SH-SY5Y (cell line): ENCODE measurements around the gene UNC13B.

Experiments used
- GATA2 ChIP-seq: IDR thresholded peaks from 2 replicates; pipeline ENCODE4 v1.6.1; 2011; ENCODE audit warnings: mild to moderate bottlenecking, low read depth, low read length
- GATA3 ChIP-seq: IDR thresholded peaks from 2 replicates; pipeline ENCODE4 v1.6.1; 2011; ENCODE audit warnings: low read depth, mild to moderate bottlenecking, low read length, moderate library complexity

UNC13B gene

DNA sequence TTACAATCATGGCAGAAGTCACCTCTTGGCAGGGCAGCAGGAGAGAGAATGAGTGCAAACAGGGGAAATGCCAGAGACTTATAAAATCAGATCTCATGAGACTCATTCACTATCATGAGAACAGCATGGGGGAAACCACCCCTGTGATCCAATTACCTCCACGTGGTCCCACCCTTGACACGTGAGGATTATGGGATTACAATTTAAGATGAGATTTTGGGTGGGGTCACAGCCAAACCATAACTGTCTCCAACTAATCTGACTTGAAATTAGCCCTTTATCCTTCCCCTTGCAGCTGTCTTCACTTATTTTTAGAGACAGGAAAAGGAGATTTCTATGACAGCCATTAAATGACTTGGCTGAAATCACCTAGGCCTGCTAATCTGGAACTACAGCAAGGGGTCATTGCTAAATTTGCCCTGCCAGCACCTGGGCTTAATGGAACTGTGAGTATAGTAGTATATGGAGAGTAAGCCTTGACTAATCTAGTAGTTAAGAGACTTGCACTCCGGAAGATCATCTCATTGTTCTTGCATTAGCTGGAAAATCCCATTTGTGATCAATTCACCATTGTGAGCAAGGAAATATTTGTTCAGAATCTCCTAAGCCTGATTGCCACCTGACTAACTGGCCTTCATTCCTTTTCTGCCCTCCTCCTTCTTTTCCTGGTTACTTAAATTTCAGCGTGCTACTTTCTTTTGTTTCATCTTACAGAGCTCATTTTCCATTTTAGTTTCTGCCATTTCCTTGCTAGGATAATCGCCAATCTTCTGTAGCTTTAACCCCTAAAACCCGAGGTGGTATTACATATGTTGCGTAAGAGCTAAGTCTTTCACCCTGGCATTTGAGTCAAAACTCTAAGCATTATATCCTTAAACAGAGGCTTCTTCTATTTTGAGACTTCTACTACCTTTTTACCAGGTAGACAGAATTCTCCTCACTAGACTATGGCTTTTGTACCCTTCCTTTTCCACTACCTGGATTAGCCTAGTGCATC is 262.8 kb downstream of the UNC13B start:
- no peak for TF ChIP-seq GATA3
- TF ChIP-seq GATA2: no peak

DNA sequence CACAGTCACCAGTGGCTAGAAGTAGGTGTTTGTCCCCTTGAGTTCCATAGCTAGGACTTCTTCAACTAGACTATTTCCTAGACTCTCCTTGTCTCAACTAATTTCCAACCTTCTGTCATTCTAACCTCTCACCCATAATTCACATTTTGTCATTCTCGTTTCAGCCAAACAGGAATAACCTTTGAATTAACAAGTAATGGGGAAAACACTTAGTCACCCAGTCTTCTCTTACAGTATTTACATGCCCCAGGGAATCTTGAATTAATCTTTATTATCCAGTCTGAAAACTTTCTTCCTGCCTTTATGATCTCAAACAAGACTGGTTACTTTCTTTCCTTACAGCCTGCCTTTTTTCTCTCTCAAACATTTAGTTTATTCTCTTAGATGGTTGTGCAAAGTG is 264.8 kb downstream of the UNC13B start:
- no peak for TF ChIP-seq GATA2
- no peak for TF ChIP-seq GATA3

DNA sequence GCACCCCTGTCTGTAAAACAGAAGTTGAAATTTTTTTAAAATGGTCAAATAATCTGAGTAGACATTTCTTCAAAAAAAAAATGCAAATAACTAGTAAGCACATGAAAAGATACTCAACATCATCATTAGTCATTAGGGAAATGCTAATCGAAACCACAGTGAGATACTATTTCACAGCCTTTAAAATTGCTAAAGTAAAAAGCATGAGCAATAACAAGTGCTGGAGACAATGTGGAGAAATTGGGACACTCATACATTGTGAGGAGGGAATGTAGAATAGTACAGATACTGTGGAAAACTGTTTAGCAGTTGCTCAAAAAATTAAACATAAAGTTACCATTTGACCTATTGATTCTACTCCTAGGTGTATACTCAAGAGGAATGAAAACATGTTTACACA is 269.7 kb downstream of the UNC13B start:
- TF ChIP-seq GATA2: no peak
- TF ChIP-seq GATA3: no peak

DNA sequence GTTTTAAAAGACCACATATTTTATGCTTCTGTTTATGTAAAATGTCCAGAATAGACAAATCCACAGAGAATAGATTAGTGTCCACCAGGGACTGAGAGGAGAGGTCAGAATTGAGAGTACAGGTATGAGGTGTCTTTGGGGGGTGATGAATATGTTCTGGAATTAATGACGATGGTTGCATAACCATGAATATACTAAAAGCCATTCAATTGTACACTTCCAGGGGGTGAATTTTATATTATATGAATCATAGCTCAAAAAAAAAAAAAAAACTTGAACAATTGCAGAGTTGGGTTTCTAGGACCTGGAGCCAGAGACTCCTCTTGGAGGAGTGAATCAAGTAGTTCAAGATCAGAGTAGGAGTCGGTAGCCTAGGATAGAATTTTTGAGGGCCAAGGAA is 270.3 kb downstream of the UNC13B start:
- no peak for TF ChIP-seq GATA3
- no peak for TF ChIP-seq GATA2

DNA sequence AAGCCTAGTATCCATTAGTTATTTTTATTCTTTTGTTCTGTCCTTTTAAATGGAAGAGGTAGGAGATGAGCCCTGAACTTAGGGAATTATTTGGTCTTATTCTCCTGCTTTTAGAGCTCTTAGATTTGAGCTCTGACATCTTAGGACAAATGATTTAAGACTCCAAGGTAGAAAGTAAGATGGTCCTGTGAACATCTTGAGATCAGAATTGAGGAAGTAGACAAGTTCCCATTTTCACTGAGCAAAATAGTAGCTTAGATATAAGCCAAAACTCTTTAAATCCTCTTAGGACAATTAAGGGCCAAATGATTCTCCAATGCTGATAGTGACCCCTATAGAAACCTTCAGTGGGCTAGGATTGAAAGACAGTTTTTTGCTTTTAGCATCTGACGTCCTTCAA is 275.1 kb downstream of the UNC13B start:
- TF ChIP-seq GATA3 (no peak), GATA2 (no peak)

DNA sequence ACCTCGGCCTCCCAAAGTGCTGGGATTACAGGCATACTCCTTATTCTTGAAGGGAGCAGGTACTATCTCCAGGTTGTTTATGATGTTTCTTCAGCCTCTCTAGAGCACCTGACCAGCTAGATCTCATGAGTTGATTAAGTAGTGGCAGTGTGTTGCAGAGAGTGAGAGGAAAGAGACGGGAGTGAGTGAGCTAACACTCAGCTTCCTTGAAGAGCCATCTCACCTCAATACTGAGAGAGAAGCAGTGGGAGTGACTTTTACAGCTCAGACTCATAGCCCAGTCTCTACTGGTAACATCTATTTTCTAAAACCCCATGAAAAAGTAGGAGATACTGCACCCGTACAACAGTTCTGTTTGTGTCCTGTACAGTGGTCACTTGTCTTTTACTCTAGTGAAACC is 284.2 kb downstream of the UNC13B start:
- TF ChIP-seq GATA2: no peak

DNA sequence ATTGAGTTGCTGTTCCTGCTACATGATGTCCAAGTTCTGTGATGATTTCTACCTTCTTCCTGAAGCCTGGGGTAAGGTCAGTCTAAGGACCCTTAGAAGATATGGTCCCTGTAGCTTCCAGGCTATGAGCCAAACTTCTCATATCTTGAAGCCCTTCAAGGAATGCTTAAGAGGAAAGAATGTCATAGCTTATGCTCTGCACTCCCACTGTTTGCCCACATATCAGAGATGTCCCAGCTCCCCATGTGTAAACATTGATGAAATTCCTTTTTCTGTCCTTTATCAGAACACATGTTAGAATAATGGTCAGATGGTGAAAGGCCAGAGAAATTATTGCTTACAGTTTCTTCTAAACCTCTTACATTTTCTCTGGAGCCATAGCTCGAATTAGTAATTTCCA is 286.7 kb downstream of the UNC13B start:
- TF ChIP-seq GATA3 (no peak), GATA2 (no peak)

DNA sequence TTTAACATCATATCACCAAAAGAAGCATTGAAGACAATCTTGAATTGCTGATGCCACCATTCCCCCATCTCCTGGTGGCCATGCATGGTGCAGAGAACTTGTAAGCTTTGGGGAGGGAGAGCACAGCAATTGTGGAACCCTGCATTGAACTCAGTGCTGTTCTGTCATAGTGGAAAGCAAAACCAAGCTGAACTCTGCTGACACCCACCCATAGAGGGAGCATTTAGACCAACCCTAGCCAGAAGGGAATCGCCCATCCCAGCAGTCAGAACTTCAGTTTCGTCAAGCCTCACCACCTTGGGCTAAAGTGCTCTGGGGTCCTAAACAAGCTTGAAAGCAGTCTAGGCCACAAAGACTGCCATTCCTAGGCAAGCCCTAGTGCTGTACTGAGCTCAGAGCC is 290.7 kb downstream of the UNC13B start:
- TF ChIP-seq GATA3 (no peak), GATA2 (no peak)

DNA sequence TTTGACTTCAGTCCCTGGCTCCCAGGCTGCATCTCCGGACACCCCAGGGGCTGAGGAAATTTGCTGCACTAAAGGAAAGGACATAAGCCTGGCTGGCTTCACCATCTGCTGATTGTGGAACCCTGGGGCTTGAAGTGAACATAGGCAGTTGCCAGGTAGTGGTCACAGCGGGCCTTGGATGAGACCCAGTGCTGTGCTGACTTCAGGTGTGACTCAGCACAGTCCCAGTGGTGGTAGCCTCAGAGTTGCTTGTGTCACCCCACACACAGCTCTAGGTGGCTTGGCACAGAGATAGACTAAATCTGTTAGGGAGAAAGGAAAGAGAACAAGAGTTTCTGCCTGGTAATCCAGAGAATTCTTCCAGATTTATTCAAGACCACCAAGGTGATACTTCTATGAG is 292.0 kb downstream of the UNC13B start:
- TF ChIP-seq GATA3 (no peak), GATA2 (no peak)
